Heart right ventricle (tissue), 16 donors: ENCODE measurements around the gene IPCEF1. TPM values are rescaled to one million over a fixed set of nuclear protein-coding genes. Genes with fewer than 3 reads are reported as not detected.

ENCODE experiments used
- ATAC-seq, 8 donors: fragments of 200-7000 bp; cut with Tn5 transposase; one replicate each; pipeline ENCODE4 v1.9.1; 2020; ENCODE audit warnings: mild to moderate bottlenecking in 8 of 8, moderate library complexity in 8 of 8, moderate number of reproducible peaks in 1 of 8
- DNase-seq, 2 donors: peaks; one replicate each; pipeline ENCODE4 v3.0.0-alpha.2; 2020
- H3K27ac ChIP-seq, 10 donors: fragments of 200-600 bp; sonication (generic) in 2 of 10; one replicate each; pipeline versions ENCODE4 v1.5.0 to v1.8.0; 2020 to 2022; ENCODE audit warnings: mild to moderate bottlenecking in 3 of 10
- H3K27me3 ChIP-seq, 7 donors: fragments of 200-600 bp; one replicate each; pipeline ENCODE4 v1.8.0; 2021 to 2022; ENCODE audit warnings: mild to moderate bottlenecking in 2 of 7
- H3K36me3 ChIP-seq, 9 donors: fragments of 200-600 bp; sonication (generic) in 1 of 9; one replicate each; pipeline versions ENCODE4 v1.5.0 to v1.8.0; 2020 to 2022; ENCODE audit warnings: mild to moderate bottlenecking in 2 of 9
- H3K4me1 ChIP-seq, 9 donors: fragments of 200-600 bp; sonication (generic) in 1 of 9; one replicate each; pipeline versions ENCODE4 v1.5.0 to v1.8.0; 2020 to 2022; ENCODE audit warnings: mild to moderate bottlenecking in 4 of 9
- H3K4me3 ChIP-seq, 10 donors: fragments of 200-600 bp; sonication (generic) in 2 of 10; one replicate each; pipeline versions ENCODE4 v1.5.0 to v1.8.0; 2020 to 2022; ENCODE audit warnings: mild to moderate bottlenecking in 7 of 10, moderate library complexity in 2 of 10
- H3K9me3 ChIP-seq, 11 donors: fragments of 200-600 bp in 10 of 11; sonication (generic) in 2 of 11; one replicate each; pipeline versions ENCODE4 v1.5.0 to v1.8.0; 2013 to 2022; ENCODE audit warnings: mild to moderate bottlenecking in 2 of 11, control low read depth in 1 of 11, moderate library complexity in 1 of 11
- WGBS, 2 donors: extraction: QIAGEN DNeasy Blood & Tissue Kit; methylation state at CpG; one replicate each; pipeline ENCODE4 v1.1.7; 2013; ENCODE audit warnings: inconsistent platforms in 1 of 2; 5-methylcytosine and 5-hydroxymethylcytosine counted together
- intact Hi-C, 10 donors: fragments of 100-400 bp; cut with DNase I; formaldehyde crosslinking; loops; one replicate each; pipeline versions ENCODE4 v1.11.1 to v1.14.2; 2022
- polyA plus RNA-seq, 2 donors: library from polyadenylated mRNA; stranded (reverse); fragments of 200-250 nt; gene quantifications; one replicate each; pipeline ENCODE4 v1.2.3, GENCODE V29; 2013
- total RNA-seq, 10 donors: library from RNA; stranded (reverse); fragmentation: NEBNext Ultra II Directional in 3 of 10; extraction: Animal tissue kit (Norgen Biotek cat#: 25700) in 3 of 10; gene quantifications; one replicate each; pipeline versions ENCODE4 v1.2.1 to v1.2.4, GENCODE V29; 2021 to 2023
- TF ChIP-seq, protein P1 (sequence below), 9 donors: fragments of 200-600 bp; sonication (generic) in 2 of 9; IDR thresholded peaks; one replicate each; pipeline versions ENCODE4 v1.5.0 to v1.8.0; 2021 to 2022; ENCODE audit warnings: antibody characterized with exemption in 9 of 9, mild to moderate bottlenecking in 5 of 9, moderate library complexity in 1 of 9
- donor health status: Arrhythmogenic right ventricular cardiomyopathy.
- donor health status: ischemic (EF 13 %, LVEDD 7.1; RV severe dilation, severe dysfunction).
- donor health status: healthy with polysubstance abuse.
- donor health status: DM: no; HTN: yes; CAD: no.
- donor health status: DM: no; HTN: no; CAD: no.
- donor health status: ischemic (EF 25% LVEDD 6.9; RV normal size, moderate dysfunction).
- donor health status: ischemic (EF 25% LVEDD 5.7; RV mildly dilated, moderate dysfunction).
- donor health status: healthy.
- donor health status: DM: yes; HTN: yes; CAD: no.
- donor health status: Ischemic cardiomyopathy.
- donor health status: ischemic (EF 35%, LVEDD 5.7; RV mildly dilated, moderate dysfunction).
- donor health status: nonischemic (EF 11% LVEDD 7.7; RV severe dilation, severe dysfunction).
- donor health status: DM: yes; HTN: yes; CAD: no.
- donor health status: PGD.
- donor health status: ischemic (EF 29% LVEDD 5.4; RV normal size, mild dysfunction).
- donor health status: nonischemic (EF 23%, LVEDD 6.1; RV moderate dilation, normal function).

The IPCEF1 gene
- total and polyA plus RNA-seq, 12 donors: 0.06 to 5.0 (median 1.4) TPM

DNA sequence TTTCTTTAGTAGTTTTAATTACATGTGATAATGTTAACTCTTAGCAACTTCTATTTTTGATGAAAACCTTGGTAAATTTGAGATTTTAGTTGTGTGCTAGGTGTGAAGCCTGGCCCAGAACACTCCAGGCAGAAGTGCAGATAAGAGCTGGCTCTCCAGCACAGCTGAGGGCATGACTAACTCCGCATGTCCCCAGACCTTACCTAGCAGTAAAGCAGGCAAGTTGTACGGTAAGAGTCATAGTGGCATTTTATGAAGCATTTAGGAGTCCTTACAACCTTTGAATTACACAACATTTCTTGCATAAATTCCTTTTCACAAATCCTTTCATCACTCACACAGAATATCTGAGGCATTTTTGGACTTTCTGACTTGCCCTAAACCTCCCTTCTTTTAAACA lies 250.4 kb downstream of the IPCEF1 start:
- TF ChIP-seq, protein P1, sequence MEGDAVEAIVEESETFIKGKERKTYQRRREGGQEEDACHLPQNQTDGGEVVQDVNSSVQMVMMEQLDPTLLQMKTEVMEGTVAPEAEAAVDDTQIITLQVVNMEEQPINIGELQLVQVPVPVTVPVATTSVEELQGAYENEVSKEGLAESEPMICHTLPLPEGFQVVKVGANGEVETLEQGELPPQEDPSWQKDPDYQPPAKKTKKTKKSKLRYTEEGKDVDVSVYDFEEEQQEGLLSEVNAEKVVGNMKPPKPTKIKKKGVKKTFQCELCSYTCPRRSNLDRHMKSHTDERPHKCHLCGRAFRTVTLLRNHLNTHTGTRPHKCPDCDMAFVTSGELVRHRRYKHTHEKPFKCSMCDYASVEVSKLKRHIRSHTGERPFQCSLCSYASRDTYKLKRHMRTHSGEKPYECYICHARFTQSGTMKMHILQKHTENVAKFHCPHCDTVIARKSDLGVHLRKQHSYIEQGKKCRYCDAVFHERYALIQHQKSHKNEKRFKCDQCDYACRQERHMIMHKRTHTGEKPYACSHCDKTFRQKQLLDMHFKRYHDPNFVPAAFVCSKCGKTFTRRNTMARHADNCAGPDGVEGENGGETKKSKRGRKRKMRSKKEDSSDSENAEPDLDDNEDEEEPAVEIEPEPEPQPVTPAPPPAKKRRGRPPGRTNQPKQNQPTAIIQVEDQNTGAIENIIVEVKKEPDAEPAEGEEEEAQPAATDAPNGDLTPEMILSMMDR (IDR thresholded peaks at IDR 0.05): no peak
- ATAC-seq: no peak
- 80 to 82% methylated on average over 2 of the region's 2 CpGs for WGBS, 2 donors
- no peak overlapping the region for H3K27ac ChIP-seq
- no peaks in the 10 kb centered on the region for H3K36me3 ChIP-seq
- intact Hi-C loops: no loop called here
- no peak for DNase-seq
- H3K9me3 ChIP-seq: peaks cover 0 to 10% (median 0%) of the 10 kb centered on the region in 11 donors
- H3K27me3 ChIP-seq: peaks cover 0 to 8% (median 0%) of the 10 kb centered on the region in 7 donors
- no peaks in the 10 kb centered on the region for H3K4me1 ChIP-seq
- no peak overlapping the region for H3K4me3 ChIP-seq

Other genes with a start within 250 kb of the IPCEF1 start
- gene CNKSR3, start 153.9 kb upstream of the IPCEF1 start, total RNA-seq: 10 to 100 TPM; 12.9 to 42.2 (median 27.8) TPM
- 1 to 10 TPM; 4.2 to 6.0 TPM for gene CNKSR3, start 153.9 kb upstream of the IPCEF1 start, polyA plus RNA-seq